Caki2 (cell line): ENCODE measurements around the gene SHC4. TPM values are rescaled to one million over a fixed set of nuclear protein-coding genes. Genes with fewer than 3 reads are reported as not detected.
"Not testable (repeated sequence)": the region's sequence is repeated elsewhere in the genome, so short reads cannot be mapped to it uniquely, and the experiment has no call there.

ENCODE experiments used
- DNase-seq: peaks from one replicate; pipeline ENCODE4 v3.0.0-alpha.2; 2015; ENCODE audit warnings: low read depth
- in situ Hi-C: cut with HindIII; loops from 2 replicates; pipeline ENCODE4 v1.10.0; 2016; ENCODE audit warnings: low sequenced_read_pairs, low pct_unique_long_range_greater_than_20kb, mixed read lengths
- total RNA-seq: library from RNA; depleted of rRNA; stranded (reverse); fragments of >200 nt; shearing (Covaris generic); gene quantifications from 2 replicates; pipeline ENCODE4 v1.2.3, GENCODE V29; 2014; ENCODE audit warnings: low replicate concordance

SHC4 gene
- total RNA-seq, 1 experiment from 2014 or later: not detected

DNA sequence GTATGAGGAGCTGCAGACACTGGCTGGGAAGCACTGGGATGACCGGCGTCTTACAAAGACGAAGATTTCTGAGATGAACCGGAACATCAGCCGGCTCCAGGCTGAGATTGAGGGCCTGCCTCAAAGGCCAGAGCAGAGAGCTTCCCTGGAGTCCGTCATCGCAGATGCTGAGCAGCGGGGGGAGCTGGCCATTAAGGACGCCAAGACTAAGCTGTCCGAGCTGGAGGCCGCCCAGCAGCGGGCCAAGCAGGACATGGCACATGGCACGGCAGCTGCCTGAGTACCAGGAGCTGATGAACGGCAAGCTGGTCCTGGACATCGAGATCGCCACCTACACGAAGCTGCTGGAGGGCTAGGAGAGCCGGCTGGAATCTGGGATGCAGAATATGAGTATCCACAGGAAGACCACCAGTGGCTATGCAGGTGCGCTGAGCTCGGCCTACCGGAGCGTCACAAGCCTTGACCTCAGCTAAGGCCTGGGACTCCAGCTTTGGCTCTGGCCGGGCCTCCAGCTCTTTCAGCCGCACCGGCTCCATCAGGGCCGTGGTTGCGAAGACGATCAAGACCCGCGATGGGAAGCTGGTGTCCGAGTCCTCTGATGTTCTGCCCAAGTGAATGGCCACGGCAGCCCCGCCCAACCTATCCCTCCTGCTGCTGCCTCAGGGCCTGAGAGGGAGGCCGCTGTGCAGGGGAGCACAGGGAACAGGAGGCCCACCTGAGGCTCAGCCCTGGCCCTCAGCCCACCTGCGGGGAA is 9.2 kb upstream of the SHC4 start:
- in situ Hi-C loops: no loop called here
- DNase-seq: no peak

DNA sequence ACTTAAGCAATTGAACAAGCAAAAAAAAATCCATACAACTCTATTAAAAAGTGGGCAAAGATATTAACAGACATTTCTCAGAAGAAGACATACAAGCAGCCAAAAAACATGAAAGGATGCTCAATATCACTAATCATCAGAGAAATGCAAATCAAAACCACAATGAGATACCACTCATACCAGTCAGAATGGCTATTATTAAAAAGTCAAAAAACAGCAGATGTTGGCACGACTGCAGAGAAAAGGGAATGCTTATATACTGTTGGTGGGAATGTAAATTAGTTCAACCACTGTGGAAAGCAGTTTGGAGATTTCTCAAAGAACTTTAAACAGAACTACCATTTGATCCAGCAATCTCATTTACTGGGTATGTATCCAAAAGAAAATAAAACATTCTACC is 7.2 kb upstream of the SHC4 start:
- DNase-seq, in situ Hi-C loops: not testable (repeated sequence)

DNA sequence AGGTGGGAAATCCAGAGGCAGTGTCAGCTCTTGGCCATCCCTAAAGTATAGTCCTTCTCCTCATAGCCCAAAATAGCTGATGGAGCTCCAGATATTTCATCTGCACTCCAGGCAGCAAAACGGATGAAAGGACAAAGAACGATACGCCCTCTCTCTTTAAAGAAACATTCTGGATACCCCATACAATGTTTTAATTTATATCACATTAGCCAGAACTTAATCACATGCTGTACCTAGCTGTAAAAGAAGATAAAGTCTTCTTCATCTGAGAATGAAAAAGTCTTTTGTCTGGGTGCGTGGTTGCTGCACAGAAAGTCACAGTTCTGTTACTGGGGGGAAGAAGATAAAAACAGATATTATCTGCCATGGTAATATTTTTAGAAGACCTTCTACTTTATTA is 4.3 kb upstream of the SHC4 start:
- in situ Hi-C loops: no loop called here
- no peak for DNase-seq

GRCh38 chr15:48967336-48967735 is 3.6 kb upstream of the SHC4 start:
- no peak for DNase-seq
- in situ Hi-C loops: no loop called here

- in situ Hi-C loops: no loop called here
- no peak for DNase-seq
Observed at GRCh38 chr15:48966595-48967301, 3.0 kb upstream of the SHC4 start.

- DNase-seq: no peak
- in situ Hi-C loops: no loop called here
Observed at GRCh38 chr15:48965972-48966371, 2.3 kb upstream of the SHC4 start.

DNA sequence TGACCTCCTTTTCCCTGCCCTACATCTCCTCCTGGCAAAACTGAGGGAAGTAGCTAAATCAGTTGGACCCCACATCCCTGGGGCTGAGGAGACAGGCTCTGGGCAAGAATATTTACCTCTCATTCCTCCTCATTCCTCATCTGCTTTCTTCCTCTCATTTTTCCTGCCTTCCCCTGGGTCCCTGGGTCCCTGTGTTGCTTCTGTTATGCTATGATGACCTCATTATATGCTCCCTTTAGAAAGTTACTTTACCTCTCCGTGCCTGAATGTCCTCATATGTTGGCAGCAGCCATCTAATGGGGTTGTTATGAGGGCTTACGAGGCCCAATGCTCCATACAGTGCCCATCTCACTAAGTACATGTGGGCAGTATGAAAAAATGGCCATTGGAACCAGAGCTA is 1.2 kb upstream of the SHC4 start:
- in situ Hi-C loops: no loop called here
- no peak for DNase-seq

GRCh38 chr15:48962662-48963523 is 826 bp downstream of the SHC4 start:
- DNase-seq: no peak
- in situ Hi-C loops: no loop called here

DNA sequence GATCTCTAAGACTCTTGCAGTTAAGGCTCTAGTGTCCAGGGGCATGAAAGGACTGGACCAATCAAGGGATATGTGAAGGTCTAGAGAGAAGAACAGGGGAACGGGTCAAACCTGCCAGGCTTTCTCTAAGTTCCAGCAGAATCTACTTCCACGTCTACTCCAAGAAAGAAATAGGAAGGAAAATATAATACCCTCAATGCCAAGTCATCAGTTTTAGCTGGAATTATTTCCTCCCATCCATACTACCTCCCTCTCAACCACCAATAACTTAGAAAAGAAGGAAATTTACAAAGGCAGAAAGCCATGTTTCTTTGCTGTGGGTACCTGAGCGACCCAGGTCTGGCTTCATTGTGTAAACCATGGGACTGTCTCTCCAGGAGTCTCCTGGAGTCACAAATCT is 7.8 kb downstream of the SHC4 start:
- in situ Hi-C loops: no loop called here
- DNase-seq: no peak

DNA sequence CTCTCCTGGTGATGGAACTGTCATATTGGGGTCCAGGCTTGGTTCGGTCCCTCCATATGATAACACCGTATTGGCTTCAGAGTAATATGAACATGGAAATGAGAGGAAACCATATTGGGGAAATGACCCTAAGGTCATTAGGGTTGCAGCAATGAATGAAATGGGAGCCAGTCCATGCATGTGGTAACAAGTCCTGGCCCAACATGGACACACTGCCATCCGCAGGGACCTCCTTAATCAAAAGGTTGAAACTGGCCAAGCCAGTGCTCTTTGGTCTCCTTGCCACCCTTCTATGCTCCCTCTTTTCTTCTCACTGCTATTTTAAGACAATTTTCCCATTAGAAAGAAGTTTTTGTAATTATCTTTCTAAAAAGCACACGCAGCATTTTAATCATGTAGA is 8.3 kb downstream of the SHC4 start:
- in situ Hi-C loops: no loop called here
- DNase-seq: no peak

DNA sequence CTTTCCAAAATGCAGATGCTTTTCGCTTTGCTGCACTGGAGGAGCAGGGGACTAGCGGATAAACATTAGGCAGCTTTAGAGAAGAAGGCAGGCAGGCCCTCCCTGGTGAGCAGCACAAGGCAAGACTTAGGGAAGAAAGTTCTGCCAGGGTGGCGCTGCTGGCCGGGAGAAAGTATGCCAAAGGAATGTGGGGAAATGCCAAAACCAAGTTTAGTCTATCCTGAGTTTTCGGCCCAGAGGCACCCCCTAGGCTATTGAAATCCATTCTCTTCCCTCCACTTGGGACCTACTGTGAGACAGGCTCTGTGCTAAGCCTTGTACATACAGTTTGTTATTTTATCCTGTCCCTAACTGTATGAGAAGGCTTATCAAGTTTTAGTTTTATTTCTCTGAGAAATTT is 9.2 kb downstream of the SHC4 start:
- DNase-seq: no peak
- in situ Hi-C loops: no loop called here

DNA sequence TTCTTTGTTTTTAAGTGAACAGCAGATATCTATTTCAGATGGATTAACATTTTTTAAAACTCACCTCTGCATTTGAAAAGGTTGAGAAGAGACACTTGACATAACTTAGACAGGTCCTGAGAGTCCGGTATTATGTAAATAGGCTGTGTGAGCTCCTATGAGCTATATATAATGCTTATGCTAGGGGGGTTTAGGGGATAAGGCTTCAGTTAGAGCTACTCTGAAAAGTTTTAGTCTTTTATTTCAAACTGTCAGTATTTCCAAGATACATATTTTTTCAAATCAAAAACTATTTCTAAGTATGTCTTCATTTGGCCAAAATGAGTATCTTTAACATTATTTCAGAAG is 16.9 kb downstream of the SHC4 start:
- in situ Hi-C loops: no loop called here
- no peak for DNase-seq

- peak; percentile 77 for DNase-seq
- in situ Hi-C loops: no loop called here
Observed at GRCh38 chr15:48946074-48946839, 17.5 kb downstream of the SHC4 start.

- no peak for DNase-seq
- in situ Hi-C loops: no loop called here
Observed at GRCh38 chr15:48945386-48945785, 18.3 kb downstream of the SHC4 start.

GRCh38 chr15:48941904-48942303 is 21.8 kb downstream of the SHC4 start:
- no peak for DNase-seq
- in situ Hi-C loops: no loop called here

DNA sequence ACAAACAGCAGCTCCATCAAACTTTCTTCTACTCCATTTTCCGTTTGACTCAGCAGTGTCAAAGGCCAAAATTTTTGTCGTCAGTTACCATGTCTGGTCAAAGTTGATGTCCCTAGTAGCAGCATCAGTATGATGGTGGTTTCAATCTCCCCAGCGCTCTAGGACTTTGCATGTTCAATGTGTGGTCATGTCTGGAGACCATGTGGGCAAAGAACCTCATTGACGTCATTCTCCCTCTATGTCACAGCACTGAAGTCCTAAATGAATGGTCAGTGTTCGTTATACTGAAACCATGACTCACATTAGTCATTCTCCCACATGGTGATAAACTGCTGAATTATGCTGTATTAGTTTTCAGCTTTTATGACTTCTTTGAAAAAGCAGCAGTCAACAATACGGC is 23.2 kb downstream of the SHC4 start:
- in situ Hi-C loops: no loop called here
- no peak for DNase-seq

- in situ Hi-C loops: no loop called here
- DNase-seq: peak; percentile 17
Observed at GRCh38 chr15:48939648-48940047, 24.1 kb downstream of the SHC4 start.

- no peak for DNase-seq
- in situ Hi-C loops: no loop called here
Observed at GRCh38 chr15:48937886-48938285, 25.8 kb downstream of the SHC4 start.
